Small intestine (tissue), 7 donors: Measurements from ENCODE around the gene STAC2. TPM values are rescaled to one million over a fixed set of nuclear protein-coding genes. Genes with fewer than 3 reads are reported as not detected.

Experiments used
- DNase-seq, 2 donors: peaks; one replicate each; pipeline versions ENCODE4 v3.0.0 to v3.0.0-alpha.2; 2013
- FAIRE-seq: peaks from 2 replicates; lab custom pipeline; 2012; peaks lifted over from hg19 to GRCh38; lab: Jason Lieb, UNC
- H3K27ac ChIP-seq, 3 donors: one replicate each; pipeline ENCODE4 v1.5.1; 2013; ENCODE audit warnings: low read length in 2 of 3, mild to moderate bottlenecking in 2 of 3, control low read depth in 1 of 3, inconsistent platforms in 1 of 3, low read depth in 1 of 3, moderate library complexity in 1 of 3
- H3K27me3 ChIP-seq, 3 donors: one replicate each; pipeline ENCODE4 v1.6.1; 2013; ENCODE audit warnings: low read length in 3 of 3, inconsistent platforms in 1 of 3; ENCODE audit not compliant: control insufficient read depth in 3 of 3, insufficient read depth in 3 of 3
- H3K36me3 ChIP-seq, 3 donors: one replicate each; pipeline ENCODE4 v1.6.1; 2013; ENCODE audit warnings: low read length in 3 of 3, inconsistent platforms in 1 of 3, low read depth in 1 of 3, mild to moderate bottlenecking in 1 of 3, moderate library complexity in 1 of 3; ENCODE audit not compliant: control insufficient read depth in 3 of 3, insufficient read depth in 2 of 3
- H3K4me1 ChIP-seq, 3 donors: one replicate each; pipeline ENCODE4 v1.6.1; 2013; ENCODE audit warnings: low read length in 2 of 3, inconsistent platforms in 1 of 3, low read depth in 1 of 3, mild to moderate bottlenecking in 1 of 3, moderate library complexity in 1 of 3; ENCODE audit not compliant: control insufficient read depth in 3 of 3, insufficient read depth in 2 of 3
- H3K4me3 ChIP-seq, 3 donors: one replicate each; pipeline ENCODE4 v1.5.1; 2013; ENCODE audit warnings: low read length in 3 of 3, control low read depth in 1 of 3, inconsistent platforms in 1 of 3, low read depth in 1 of 3, mild to moderate bottlenecking in 1 of 3, moderate library complexity in 1 of 3
- H3K9me3 ChIP-seq, 2 donors: one replicate each; pipeline ENCODE4 v1.6.1; 2013; ENCODE audit warnings: low read depth in 1 of 2, low read length in 1 of 2; ENCODE audit not compliant: control insufficient read depth in 2 of 2, insufficient read depth in 1 of 2
- WGBS, 3 donors: extraction: QIAGEN DNeasy Blood & Tissue Kit; methylation state at CpG; one replicate each; pipeline ENCODE4 v1.1.7; 2013; 5-methylcytosine and 5-hydroxymethylcytosine counted together
- polyA plus RNA-seq, 4 donors: library from polyadenylated mRNA; stranded (reverse) in 3 of 4; unstranded in 1 of 4; fragments of 200-250 nt in 3 of 4; fragments of 120-200 nt in 1 of 4; gene quantifications; one replicate each; pipeline versions ENCODE4 v1.2.1 to v1.2.3, GENCODE V29; 2013
- donor health status: healthy with polysubstance abuse.
- donor health status: control.
- donor health status: control.
- donor health status: Bipolar disorder and iron deficiency.
- donor health status: healthy.

STAC2 gene
- polyA plus RNA-seq, 4 donors, result 0.31 to 0.64 TPM; not detected in 2

GRCh38 chr17:39229274-39229913 lies 3.6 kb upstream of the STAC2 start:
- H3K27me3 ChIP-seq, result peaks cover 6 to 66% (median 10%) of the 10 kb centered on the region in 3 donors
- no peak for FAIRE-seq

GRCh38 chr17:39227364-39227919 lies 1.7 kb upstream of the STAC2 start:
- Histone ChIP-seq H3K27ac (no peak overlapping the region), H3K27me3 (peaks cover 6 to 77% (median 18%) of the 10 kb centered on the region in 3 donors), H3K9me3 (no peaks in the 10 kb centered on the region), H3K4me1 (peaks cover 0 to 12% (median 0%) of the 10 kb centered on the region in 3 donors), H3K4me3 (no peak overlapping the region), H3K36me3 (no peaks in the 10 kb centered on the region)
- DNase-seq (no peak), FAIRE-seq (no peak)
- WGBS, 3 donors, result 43 to 72% (median 52%) methylated on average over 2 of the region's 2 CpGs

More at GRCh38 chr17:39229274-39229913, 3.6 kb upstream of the STAC2 start:
- Histone ChIP-seq H3K27ac (no peak overlapping the region), H3K4me1 (peaks cover 0 to 12% (median 0%) of the 10 kb centered on the region in 3 donors), H3K36me3 (no peaks in the 10 kb centered on the region), H3K4me3 (no peak overlapping the region), H3K9me3 (no peaks in the 10 kb centered on the region)
- no peak for DNase-seq
- 69 to 76% (median 70%) methylated on average over 11 of the region's 11 CpGs for WGBS, 3 donors

- H3K27me3 ChIP-seq, result peaks cover 6 to 78% (median 18%) of the 10 kb centered on the region in 3 donors
- no peaks in the 10 kb centered on the region for H3K9me3 ChIP-seq
- no peaks in the 10 kb centered on the region for H3K36me3 ChIP-seq
- no peak overlapping the region for H3K27ac ChIP-seq
- FAIRE-seq, result no peak
- DNase-seq, result peak in 1 of 2 donors; percentile 56
- peak overlapping the region in 1 of 3 donors; percentile 14 for H3K4me3 ChIP-seq
- peaks cover 0 to 3% (median 0%) of the 10 kb centered on the region in 3 donors for H3K4me1 ChIP-seq
- 13 to 17% (median 15%) methylated on average over 23 to 24 of the region's 24 CpGs for WGBS, 3 donors
Observed at GRCh38 chr17:39225959-39226683, 376 bp upstream of the STAC2 start.

- no peak for DNase-seq
- peaks cover 6 to 75% (median 18%) of the 10 kb centered on the region in 3 donors for H3K27me3 ChIP-seq
- no peaks in the 10 kb centered on the region for H3K9me3 ChIP-seq
- H3K36me3 ChIP-seq, result no peaks in the 10 kb centered on the region
- peak overlapping the region in 1 of 3 donors; percentile 24 for H3K4me3 ChIP-seq
- H3K4me1 ChIP-seq, result peaks cover 0 to 3% (median 0%) of the 10 kb centered on the region in 3 donors
- WGBS, 3 donors, result 2 to 4% (median 2%) methylated on average over 54 to 68 of the region's 68 CpGs
- no peak overlapping the region for H3K27ac ChIP-seq
- no peak for FAIRE-seq
Observed at GRCh38 chr17:39224778-39225307, 902 bp downstream of the STAC2 start.

- no peak for DNase-seq
- peaks cover 6 to 76% (median 18%) of the 10 kb centered on the region in 3 donors for H3K27me3 ChIP-seq
- FAIRE-seq, result no peak
- 14 to 30% (median 24%) methylated on average over 32 to 33 of the region's 33 CpGs for WGBS, 3 donors
- no peaks in the 10 kb centered on the region for H3K36me3 ChIP-seq
- no peak overlapping the region for H3K27ac ChIP-seq
- H3K9me3 ChIP-seq, result no peaks in the 10 kb centered on the region
- H3K4me1 ChIP-seq, result peaks cover 0 to 3% (median 0%) of the 10 kb centered on the region in 3 donors
- no peak overlapping the region for H3K4me3 ChIP-seq
Observed at GRCh38 chr17:39223907-39224777, 1.6 kb downstream of the STAC2 start.

- H3K36me3 ChIP-seq, result no peaks in the 10 kb centered on the region
- no peak overlapping the region for H3K27ac ChIP-seq
- H3K4me1 ChIP-seq, result peaks cover 0 to 3% (median 0%) of the 10 kb centered on the region in 3 donors
- FAIRE-seq, result no peak
- H3K27me3 ChIP-seq, result peaks cover 6 to 82% (median 18%) of the 10 kb centered on the region in 3 donors
- 67 to 69% (median 67%) methylated on average over 9 of the region's 9 CpGs for WGBS, 3 donors
- H3K9me3 ChIP-seq, result no peaks in the 10 kb centered on the region
- DNase-seq, result no peak
- no peak overlapping the region for H3K4me3 ChIP-seq
Observed at GRCh38 chr17:39222866-39223834, 2.6 kb downstream of the STAC2 start.

- H3K4me3 ChIP-seq, result no peak overlapping the region
- FAIRE-seq (no peak), DNase-seq (no peak)
- H3K36me3 ChIP-seq, result no peaks in the 10 kb centered on the region
- H3K4me1 ChIP-seq, result peaks cover 0 to 3% (median 0%) of the 10 kb centered on the region in 3 donors
- H3K27me3 ChIP-seq, result peaks cover 6 to 80% (median 18%) of the 10 kb centered on the region in 3 donors
- no peak overlapping the region for H3K27ac ChIP-seq
- H3K9me3 ChIP-seq, result no peaks in the 10 kb centered on the region
- WGBS, 3 donors, result 50 to 83% (median 68%) methylated on average over 7 of the region's 7 CpGs
Observed at GRCh38 chr17:39222151-39222550, 3.6 kb downstream of the STAC2 start.
